KOPT-K1 (cell line): Measurements from ENCODE around the gene DAGLB.

Experiments used
- H3K27ac ChIP-seq: fragments of 200-600 bp; sonication (generic); 2 replicates; pipeline ENCODE4 v1.5.1; 2016; ENCODE audit warnings: antibody characterized with exemption, mild to moderate bottlenecking, low read depth, low read length; ENCODE audit not compliant: poor library complexity, severe bottlenecking
- H3K36me3 ChIP-seq: fragments of 200-600 bp; sonication (generic); 2 replicates; pipeline ENCODE4 v1.5.1; 2017; ENCODE audit warnings: antibody characterized with exemption, mild to moderate bottlenecking, low read length, moderate library complexity; ENCODE audit not compliant: insufficient read depth
- H3K9me3 ChIP-seq: fragments of 200-600 bp; sonication (generic); 2 replicates; pipeline ENCODE4 v1.5.1; 2017; ENCODE audit warnings: antibody characterized with exemption, low read length, mild to moderate bottlenecking; ENCODE audit not compliant: insufficient read depth, poor library complexity, severe bottlenecking

The DAGLB gene, protein sequence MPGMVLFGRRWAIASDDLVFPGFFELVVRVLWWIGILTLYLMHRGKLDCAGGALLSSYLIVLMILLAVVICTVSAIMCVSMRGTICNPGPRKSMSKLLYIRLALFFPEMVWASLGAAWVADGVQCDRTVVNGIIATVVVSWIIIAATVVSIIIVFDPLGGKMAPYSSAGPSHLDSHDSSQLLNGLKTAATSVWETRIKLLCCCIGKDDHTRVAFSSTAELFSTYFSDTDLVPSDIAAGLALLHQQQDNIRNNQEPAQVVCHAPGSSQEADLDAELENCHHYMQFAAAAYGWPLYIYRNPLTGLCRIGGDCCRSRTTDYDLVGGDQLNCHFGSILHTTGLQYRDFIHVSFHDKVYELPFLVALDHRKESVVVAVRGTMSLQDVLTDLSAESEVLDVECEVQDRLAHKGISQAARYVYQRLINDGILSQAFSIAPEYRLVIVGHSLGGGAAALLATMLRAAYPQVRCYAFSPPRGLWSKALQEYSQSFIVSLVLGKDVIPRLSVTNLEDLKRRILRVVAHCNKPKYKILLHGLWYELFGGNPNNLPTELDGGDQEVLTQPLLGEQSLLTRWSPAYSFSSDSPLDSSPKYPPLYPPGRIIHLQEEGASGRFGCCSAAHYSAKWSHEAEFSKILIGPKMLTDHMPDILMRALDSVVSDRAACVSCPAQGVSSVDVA

DNA sequence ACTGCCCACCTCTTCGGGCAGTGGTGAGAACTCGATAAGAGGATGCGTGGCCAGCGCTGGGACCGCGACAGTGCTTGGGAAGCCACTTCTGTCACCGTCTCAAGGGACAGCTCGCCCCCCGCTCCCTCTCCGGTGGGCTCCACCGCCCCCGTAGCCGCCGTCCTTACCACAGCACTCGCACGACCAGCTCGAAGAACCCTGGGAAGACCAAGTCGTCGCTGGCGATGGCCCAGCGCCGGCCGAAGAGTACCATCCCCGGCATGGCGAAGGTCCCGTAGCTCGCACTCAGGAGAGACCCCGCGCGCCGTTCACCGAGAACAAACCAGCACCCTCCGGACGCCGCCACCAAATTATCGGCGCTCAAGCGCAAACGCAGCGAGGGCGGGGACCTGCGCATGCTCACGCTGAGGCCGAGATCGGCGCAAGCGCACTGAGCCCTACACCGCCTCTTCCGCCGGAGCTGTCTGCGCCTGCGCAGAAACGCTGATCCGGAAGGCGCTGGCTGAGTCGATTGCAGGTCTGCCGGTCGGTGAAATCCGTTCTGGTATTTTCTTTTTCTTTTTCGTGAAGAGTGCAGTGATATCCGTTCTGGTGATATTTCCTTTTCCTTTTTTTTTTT is at the start of gene DAGLB:
TSS of gene DAGLB (minus strand) at position 374 of the 619 bp plus-strand sequence. CDS start at position 262, 112 bp downstream.
- peak within 1 kb of the TSS; percentile 65 for H3K27ac ChIP-seq
- peaks cover 34% of the 10 kb centered on the region for H3K36me3 ChIP-seq
- no peaks in the 10 kb centered on the region for H3K9me3 ChIP-seq

DNA sequence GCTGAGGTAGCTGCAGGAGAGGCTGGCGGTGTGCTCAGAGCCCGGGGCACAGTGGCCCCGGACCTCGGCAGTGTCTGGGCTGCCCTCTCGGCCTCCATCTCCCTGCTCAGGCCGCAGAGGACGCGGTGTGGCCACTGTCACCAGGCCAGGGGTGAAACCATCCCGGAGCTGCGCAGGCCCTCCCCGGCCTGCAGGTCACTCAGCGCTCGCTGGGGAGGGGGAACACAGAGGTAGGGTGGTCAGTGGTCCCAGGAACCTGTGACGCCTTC is 49.8 kb upstream of the DAGLB start:
- no peaks in the 10 kb centered on the region for H3K36me3 ChIP-seq
- no peak overlapping the region for H3K27ac ChIP-seq
- no peaks in the 10 kb centered on the region for H3K9me3 ChIP-seq

DNA sequence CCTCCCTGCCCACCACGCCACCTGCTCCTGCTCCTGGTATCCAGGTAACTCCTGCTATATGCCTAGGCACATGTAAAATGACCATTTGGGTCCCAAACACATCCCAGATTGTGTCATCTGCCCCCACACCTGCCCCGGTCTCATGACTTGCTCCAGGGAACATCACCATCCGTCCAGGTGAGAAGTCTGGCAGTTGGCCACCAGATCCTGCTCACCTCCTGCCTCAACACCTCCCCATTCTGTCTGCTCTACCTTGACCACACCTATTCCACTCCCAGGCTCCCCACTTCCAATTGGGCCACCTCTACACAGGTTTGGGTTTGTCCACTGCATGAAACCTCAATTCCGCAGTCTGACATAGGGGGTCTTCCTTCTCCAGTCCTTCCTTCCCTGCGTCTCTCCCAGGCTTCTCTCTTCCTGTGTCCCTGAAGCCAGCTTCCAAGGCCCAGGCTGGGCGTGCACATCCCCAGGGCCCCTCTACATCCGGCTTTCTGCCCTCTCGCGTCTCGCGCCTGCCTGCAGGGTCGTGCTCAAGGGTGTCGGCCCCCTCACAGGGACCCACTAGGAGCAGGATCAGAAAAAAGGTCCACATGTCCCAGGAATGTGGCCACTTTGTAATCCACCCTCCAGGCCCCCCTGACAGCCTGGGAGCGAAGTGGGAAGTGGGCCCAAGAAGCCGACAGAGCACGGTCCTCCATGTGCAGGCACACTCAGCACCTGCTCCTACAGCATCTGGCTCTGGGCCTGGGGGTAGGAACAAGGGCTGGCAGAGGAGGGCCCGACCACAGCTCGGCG is 49.3 kb upstream of the DAGLB start:
- H3K9me3 ChIP-seq: no peaks in the 10 kb centered on the region
- no peaks in the 10 kb centered on the region for H3K36me3 ChIP-seq
- no peak overlapping the region for H3K27ac ChIP-seq

DNA sequence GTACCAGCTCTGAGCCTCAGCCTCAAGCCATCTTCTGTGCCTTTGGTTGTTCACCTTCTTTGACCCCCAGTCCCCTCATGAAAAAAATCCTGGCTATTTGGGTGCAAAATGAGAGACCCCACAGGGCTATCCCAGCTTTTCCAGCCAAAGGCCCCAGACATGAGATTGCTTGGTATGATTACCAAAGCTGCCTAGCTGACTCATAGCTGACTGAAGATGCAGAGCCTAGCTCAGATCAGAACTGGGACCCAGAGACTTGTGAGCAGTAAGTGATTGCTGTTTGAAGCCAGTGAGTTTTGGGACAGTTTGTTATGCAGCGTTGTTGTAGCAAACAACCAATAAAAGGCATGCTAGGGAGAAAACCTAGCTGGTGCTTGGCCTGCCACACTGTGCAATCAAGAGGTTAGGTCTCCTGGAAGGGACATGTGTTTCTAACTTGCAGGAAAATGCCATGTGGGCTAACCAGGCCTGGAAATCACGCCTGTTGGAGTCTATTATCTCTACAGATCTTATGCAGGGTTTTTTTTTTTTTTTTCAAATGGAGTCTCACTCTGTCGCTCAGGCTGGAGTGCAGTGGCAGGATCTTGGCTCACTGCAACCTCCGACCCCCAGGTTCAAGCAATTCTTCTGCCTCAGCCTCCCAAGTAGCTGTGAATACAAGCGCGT is 48.0 kb upstream of the DAGLB start:
- Histone ChIP-seq H3K9me3 (no peaks in the 10 kb centered on the region), H3K36me3 (no peaks in the 10 kb centered on the region), H3K27ac (no peak overlapping the region)

DNA sequence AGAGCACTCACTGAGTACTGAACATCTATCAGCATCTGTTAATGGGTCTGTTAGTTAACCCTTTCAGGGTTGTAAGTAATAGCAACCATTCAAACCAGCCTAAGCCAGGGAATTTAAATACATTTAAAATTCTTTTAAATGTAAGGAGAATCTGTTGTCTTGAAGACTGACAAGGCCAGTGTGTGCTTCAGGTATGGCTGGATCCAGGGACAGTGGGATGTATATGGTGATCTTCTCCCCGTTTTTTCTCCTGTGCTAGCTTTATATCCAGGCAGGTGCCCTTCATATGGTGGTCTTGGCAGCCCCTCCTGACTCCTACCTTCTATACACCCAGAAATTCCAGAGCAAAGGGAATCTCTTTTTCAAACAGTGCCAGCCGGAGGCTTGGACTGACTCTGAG is 46.6 kb upstream of the DAGLB start:
- H3K9me3 ChIP-seq: peaks cover 8% of the 10 kb centered on the region
- no peak overlapping the region for H3K27ac ChIP-seq
- H3K36me3 ChIP-seq: no peaks in the 10 kb centered on the region

DNA sequence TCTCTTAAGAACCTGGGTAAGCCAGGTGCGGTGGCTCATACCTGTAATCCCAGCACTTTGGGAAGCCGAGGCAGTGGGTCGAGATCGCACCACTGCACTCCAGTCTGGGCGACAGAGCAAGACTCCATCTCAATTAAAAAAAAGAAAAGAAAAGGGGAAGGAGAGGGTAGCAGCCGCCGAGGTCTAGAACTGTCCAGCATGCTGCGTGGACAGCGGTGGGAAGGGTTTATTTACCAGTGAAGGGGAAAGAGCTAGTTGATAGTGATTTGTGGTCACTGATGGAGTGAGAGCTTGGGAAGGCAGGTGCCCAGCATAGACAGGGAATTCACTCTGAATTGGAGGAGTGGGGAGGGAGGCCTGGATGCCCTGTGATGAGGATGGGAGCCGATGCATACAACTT is 43.4 kb upstream of the DAGLB start:
- H3K9me3 ChIP-seq: peaks cover 8% of the 10 kb centered on the region
- H3K27ac ChIP-seq: no peak overlapping the region
- H3K36me3 ChIP-seq: no peaks in the 10 kb centered on the region

DNA sequence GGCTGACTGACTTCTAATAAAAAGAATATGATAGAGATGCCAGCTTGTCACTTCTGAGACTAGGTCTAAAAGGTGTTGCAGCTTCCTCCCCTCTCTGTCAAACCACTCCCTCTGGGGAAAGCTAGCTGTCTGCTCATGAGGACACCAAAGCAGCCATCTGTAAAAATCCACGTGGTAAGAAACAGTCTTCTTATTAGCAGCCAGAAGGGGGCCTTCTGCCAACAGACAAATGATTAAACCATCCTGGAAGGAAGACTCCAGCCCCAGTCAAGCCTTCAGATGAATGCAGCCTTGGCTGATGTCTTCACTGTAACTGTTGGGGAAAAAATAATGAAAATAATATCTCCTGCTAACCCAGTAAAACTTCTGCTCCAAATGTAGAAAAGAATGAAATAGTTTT is 41.9 kb upstream of the DAGLB start:
- Histone ChIP-seq H3K9me3 (peaks cover 8% of the 10 kb centered on the region), H3K27ac (no peak overlapping the region), H3K36me3 (no peaks in the 10 kb centered on the region)

DNA sequence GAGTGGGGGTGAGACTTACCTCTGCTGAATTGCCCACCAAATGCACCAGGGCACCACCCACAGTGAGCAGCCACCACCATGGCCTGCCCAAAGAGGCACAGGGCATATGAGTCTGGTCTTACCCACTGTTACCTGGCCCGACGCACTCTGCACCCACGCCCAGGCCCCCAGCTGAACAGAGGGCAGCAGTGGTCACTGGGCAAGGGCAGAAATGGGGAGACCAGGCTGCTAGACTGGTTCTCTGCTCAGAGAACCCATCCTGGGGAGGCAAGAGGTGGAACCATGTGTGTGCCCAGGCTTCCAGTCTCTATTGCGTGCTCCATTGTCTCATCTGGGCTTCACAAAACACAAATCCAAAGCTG is 39.4 kb upstream of the DAGLB start:
- 0 out of 2 replicates have a peak, but pooled peaks cover 3% of the 10 kb centered on the region for H3K36me3 ChIP-seq
- H3K9me3 ChIP-seq: peaks cover 8% of the 10 kb centered on the region
- H3K27ac ChIP-seq: no peak overlapping the region

DNA sequence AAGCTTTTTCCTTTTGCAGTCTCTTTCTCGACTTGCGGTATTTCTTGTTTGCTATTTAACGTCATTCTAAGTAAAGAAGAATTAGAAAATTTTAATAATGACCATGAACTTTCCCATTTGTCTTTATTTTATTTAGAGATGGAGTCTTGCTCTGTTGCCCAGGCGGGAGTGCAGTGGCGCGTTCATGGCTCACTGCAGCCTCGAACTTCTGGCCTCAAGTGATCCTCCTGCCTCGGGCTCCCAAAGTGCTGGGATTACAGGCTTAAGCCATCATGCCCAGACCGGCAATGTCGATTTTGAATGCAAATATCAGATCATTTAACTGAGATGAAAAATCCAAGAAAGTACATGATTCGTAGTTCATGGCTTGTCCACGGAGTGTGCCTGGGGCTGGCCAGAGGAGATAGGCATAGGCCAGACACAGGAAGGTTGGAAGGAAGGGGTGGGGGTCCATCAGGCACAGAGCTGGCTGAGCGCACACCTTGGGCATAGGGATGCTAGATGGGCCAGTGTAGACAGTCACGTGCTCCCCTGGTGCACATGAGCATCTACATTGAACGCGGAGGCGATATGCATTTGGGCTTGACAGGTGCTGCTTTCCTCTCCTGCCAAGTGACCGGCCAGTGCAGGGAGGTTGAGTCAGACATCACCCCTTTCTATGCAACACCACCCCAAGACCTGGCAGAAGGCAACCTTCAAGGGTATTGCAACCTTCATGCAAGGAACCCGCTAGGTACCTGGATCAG is 38.9 kb upstream of the DAGLB start:
- H3K36me3 ChIP-seq: peaks cover 6% of the 10 kb centered on the region; the same call in 1 of the 2 replicates
- no peak overlapping the region for H3K27ac ChIP-seq
- H3K9me3 ChIP-seq: peaks cover 8% of the 10 kb centered on the region

DNA sequence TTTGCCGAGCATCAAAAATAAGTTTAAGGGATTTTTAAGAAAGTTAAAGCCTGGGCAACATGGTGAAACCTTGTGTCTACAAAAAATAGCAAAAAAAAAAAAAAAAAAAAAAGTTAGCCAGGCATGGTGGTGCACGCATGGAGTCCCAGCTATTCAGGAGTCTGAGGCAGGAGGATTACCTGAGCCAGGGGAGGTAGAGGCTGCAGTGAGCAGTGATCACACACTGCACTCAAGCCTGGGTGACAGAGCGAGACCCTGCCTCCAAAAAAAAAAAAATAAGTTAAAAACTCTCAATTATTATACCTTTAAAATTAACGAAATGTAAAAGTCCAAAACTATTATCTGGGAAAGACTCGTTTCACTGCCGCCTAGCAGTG is 35.0 kb upstream of the DAGLB start:
- Histone ChIP-seq H3K9me3 (no peaks in the 10 kb centered on the region), H3K36me3 (peaks cover 42% of the 10 kb centered on the region), H3K27ac (peak overlapping the region; percentile 71)

DNA sequence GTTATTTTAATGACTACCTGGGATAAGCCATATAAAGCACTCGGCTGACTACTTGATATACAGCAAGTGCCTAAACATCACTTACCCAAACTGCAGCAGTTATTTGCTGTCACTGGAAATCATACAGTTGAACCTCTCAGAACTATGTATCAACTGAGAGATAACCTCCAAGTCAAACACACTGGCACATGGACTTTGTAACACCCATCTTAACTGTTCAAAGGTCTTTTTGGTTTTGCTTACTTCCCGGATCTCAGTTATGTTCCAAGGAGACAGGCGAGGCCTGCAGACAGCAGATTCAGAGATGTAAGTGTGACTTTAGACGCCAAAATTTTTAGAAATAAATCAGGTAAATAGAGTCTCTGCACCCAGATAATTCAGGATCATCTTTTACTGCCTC is 34.6 kb upstream of the DAGLB start:
- no peaks in the 10 kb centered on the region for H3K9me3 ChIP-seq
- peaks cover 43% of the 10 kb centered on the region for H3K36me3 ChIP-seq
- H3K27ac ChIP-seq: no peak overlapping the region

DNA sequence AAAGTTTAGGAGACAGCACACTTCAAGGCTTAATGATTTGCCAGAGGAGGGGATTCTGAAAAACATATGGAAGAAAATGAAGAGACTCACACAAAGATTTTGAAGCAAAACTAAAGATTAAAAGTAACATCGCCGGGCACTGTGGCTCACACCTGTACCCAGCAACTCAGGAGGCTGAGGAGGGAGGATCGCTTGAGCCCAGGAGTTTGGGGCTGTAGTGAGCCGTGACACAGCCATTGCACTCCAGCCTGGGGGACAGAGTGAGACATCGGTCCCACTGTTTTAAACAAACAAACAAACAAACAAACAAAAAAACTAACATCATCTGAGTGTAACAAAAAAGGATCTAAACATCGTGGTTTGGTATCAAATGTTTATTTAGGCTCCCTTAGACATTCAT is 33.7 kb upstream of the DAGLB start:
- H3K27ac ChIP-seq: no peak overlapping the region
- H3K36me3 ChIP-seq: peaks cover 52% of the 10 kb centered on the region
- no peaks in the 10 kb centered on the region for H3K9me3 ChIP-seq

DNA sequence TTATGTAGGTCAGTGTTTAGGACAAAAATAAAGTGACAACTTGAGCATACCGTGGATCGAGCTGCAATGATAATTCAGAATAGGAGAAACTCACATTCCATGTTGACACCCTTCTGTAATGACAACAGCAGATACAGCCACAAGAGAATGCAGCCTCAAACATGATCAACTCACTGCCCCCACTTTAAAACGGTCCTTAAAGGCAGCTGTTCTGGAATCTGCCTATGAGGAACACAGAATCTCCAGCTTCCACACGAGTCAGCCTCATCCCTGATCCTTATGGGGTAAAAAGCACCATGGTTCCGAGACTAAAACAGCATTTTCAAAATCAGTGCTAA is 32.5 kb upstream of the DAGLB start:
- Histone ChIP-seq H3K36me3 (peaks cover 62% of the 10 kb centered on the region), H3K27ac (no peak overlapping the region), H3K9me3 (no peaks in the 10 kb centered on the region)

DNA sequence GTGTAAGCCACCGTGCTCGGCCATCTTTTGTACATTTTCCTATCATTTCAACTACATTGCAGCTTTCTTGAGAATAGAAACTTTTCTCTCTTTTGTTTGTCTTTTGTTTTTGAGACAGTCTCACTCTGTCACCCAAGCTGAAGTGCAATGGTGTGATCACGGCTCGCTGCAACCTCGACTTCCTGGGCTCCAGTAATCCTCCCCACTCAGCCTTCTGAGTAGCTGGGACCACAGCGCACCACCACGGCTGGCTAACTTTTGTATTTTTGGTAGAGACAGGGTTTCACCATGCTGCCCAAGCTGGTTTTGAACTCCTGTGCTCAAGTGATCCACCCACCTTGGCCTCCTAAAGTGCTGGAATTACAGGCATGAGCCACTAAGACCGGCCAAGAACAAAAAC is 31.3 kb upstream of the DAGLB start:
- H3K36me3 ChIP-seq: peaks cover 74% of the 10 kb centered on the region
- H3K9me3 ChIP-seq: no peaks in the 10 kb centered on the region
- no peak overlapping the region for H3K27ac ChIP-seq
